HK-2 (cell line): Measurements from ENCODE around the gene CTDSPL2.
A peak's percentile ranks its signal among the peaks of the same experiment; 100 is the strongest.
"Not testable (repeated sequence)": the region's sequence is repeated elsewhere in the genome, so short reads cannot be mapped to it uniquely, and the experiment has no call there.

Experiments used
- DNase-seq: peaks from one replicate; pipeline ENCODE4 v3.0.0-alpha.2; 2018; ENCODE audit not compliant: unreplicated experiment

Gene CTDSPL2

GRCh38 chr15:44485880-44486279 lies 58.5 kb downstream of the CTDSPL2 start:
- no peak for DNase-seq

- no peak for DNase-seq
These were observed 62.0 kb downstream of the CTDSPL2 start for GRCh38 chr15:44489464-44489863.

- DNase-seq, result no peak
These were observed 63.2 kb downstream of the CTDSPL2 start for GRCh38 chr15:44490622-44491021.

GRCh38 chr15:44492040-44492439 lies 64.6 kb downstream of the CTDSPL2 start:
- no peak for DNase-seq

- DNase-seq, result no peak
These were observed 65.2 kb downstream of the CTDSPL2 start for GRCh38 chr15:44492672-44493071.

GRCh38 chr15:44495562-44495961 lies 68.1 kb downstream of the CTDSPL2 start:
- DNase-seq, result no peak

- DNase-seq, result no peak
These were observed 73.1 kb downstream of the CTDSPL2 start for GRCh38 chr15:44500555-44500954.

GRCh38 chr15:44501768-44502366 lies 74.4 kb downstream of the CTDSPL2 start:
- DNase-seq, result no peak

GRCh38 chr15:44516436-44516835 lies 89.0 kb downstream of the CTDSPL2 start:
- no peak for DNase-seq

GRCh38 chr15:44519537-44519936 lies 92.1 kb downstream of the CTDSPL2 start:
- no peak for DNase-seq

GRCh38 chr15:44525018-44525417 lies 97.6 kb downstream of the CTDSPL2 start:
- DNase-seq, result no peak

GRCh38 chr15:44527241-44527640 lies 99.8 kb downstream of the CTDSPL2 start:
- no peak for DNase-seq

- DNase-seq, result no peak
These were observed 102.6 kb downstream of the CTDSPL2 start for GRCh38 chr15:44529864-44530604.

GRCh38 chr15:44530653-44531052 lies 103.2 kb downstream of the CTDSPL2 start:
- no peak for DNase-seq

- DNase-seq, result not testable (repeated sequence)
These were observed 104.8 kb downstream of the CTDSPL2 start for GRCh38 chr15:44532275-44532674.

- no peak for DNase-seq
These were observed 105.3 kb downstream of the CTDSPL2 start for GRCh38 chr15:44532689-44533088.

- DNase-seq, result no peak
These were observed 107.7 kb downstream of the CTDSPL2 start for GRCh38 chr15:44535092-44535491.

- peak; percentile 44 for DNase-seq
These were observed 108.3 kb downstream of the CTDSPL2 start for GRCh38 chr15:44535523-44536301.

GRCh38 chr15:44536302-44536961 lies 109.0 kb downstream of the CTDSPL2 start:
- peak; percentile 80 for DNase-seq

GRCh38 chr15:44536962-44537734 lies 109.7 kb downstream of the CTDSPL2 start, which contains the start of gene EIF3J:
EIF3J (plus strand) TSS chr15:44537147; CDS start chr15:44537195, 48 bp downstream.
- DNase-seq, result peak; percentile 91

- DNase-seq, result peak; percentile 16
These were observed 110.4 kb downstream of the CTDSPL2 start for GRCh38 chr15:44537735-44538240.
